Kidney epithelial cell (primary cell): ENCODE data around the gene LTBR. TPM values are rescaled to one million over a fixed set of nuclear protein-coding genes. Genes with fewer than 3 reads are reported as not detected.

ENCODE experiments used
- DNase-seq: peaks from one replicate; pipeline ENCODE4 v3.0.0-alpha.2; 2010; ENCODE audit warnings: low read depth
- H3K27me3 ChIP-seq: 2 replicates; pipeline ENCODE4 v1.6.0; 2011; ENCODE audit warnings: low read length; ENCODE audit not compliant: control insufficient read depth, insufficient read depth
- H3K36me3 ChIP-seq: 2 replicates; pipeline ENCODE4 v1.5.1; 2011; ENCODE audit warnings: low read length; ENCODE audit not compliant: control insufficient read depth, insufficient read depth
- H3K4me3 ChIP-seq: 2 replicates; pipeline ENCODE4 v1.5.1; 2011; ENCODE audit warnings: low read depth, mild to moderate bottlenecking, control low read depth, low read length
- total RNA-seq: library from RNA; depleted of rRNA; stranded (reverse); fragments of >200 nt; gene quantifications from 2 replicates; pipeline ENCODE4 v1.2.3, GENCODE V29; 2015
- TF ChIP-seq, protein P1 (sequence below): IDR thresholded peaks from 2 replicates; pipeline ENCODE4 v1.5.1; 2011; ENCODE audit warnings: mild to moderate bottlenecking, moderate library complexity, low read length, control low read depth, inconsistent platforms; ENCODE audit not compliant: insufficient read depth, poor library complexity, severe bottlenecking

LTBR gene
- total RNA-seq, 1 donor from 2014 or later = 134 TPM

DNA sequence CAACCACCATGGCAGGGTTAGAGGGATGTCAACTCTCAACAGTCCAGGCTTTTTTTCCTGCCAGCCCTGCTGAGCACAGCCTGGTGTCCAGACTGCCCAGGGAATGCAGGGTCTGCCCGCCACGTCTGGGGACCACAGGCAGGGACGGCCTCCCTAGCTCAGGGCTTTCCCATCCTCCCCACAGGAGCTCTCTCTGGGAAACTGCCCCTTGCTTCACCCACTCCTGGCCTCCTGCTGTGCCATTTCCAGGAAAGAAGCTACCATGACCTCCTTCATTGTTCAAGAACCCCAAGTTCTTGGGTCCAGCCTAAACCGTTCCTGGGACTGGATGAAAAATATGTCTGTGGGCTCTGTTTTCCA is 13.4 kb upstream of the LTBR start:
- Histone ChIP-seq H3K36me3 (no peaks in the 10 kb centered on the region), H3K27me3 (no peaks in the 10 kb centered on the region), H3K4me3 (no peak overlapping the region)
- TF ChIP-seq, protein P1, sequence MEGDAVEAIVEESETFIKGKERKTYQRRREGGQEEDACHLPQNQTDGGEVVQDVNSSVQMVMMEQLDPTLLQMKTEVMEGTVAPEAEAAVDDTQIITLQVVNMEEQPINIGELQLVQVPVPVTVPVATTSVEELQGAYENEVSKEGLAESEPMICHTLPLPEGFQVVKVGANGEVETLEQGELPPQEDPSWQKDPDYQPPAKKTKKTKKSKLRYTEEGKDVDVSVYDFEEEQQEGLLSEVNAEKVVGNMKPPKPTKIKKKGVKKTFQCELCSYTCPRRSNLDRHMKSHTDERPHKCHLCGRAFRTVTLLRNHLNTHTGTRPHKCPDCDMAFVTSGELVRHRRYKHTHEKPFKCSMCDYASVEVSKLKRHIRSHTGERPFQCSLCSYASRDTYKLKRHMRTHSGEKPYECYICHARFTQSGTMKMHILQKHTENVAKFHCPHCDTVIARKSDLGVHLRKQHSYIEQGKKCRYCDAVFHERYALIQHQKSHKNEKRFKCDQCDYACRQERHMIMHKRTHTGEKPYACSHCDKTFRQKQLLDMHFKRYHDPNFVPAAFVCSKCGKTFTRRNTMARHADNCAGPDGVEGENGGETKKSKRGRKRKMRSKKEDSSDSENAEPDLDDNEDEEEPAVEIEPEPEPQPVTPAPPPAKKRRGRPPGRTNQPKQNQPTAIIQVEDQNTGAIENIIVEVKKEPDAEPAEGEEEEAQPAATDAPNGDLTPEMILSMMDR = no peak
- no peak for DNase-seq

DNA sequence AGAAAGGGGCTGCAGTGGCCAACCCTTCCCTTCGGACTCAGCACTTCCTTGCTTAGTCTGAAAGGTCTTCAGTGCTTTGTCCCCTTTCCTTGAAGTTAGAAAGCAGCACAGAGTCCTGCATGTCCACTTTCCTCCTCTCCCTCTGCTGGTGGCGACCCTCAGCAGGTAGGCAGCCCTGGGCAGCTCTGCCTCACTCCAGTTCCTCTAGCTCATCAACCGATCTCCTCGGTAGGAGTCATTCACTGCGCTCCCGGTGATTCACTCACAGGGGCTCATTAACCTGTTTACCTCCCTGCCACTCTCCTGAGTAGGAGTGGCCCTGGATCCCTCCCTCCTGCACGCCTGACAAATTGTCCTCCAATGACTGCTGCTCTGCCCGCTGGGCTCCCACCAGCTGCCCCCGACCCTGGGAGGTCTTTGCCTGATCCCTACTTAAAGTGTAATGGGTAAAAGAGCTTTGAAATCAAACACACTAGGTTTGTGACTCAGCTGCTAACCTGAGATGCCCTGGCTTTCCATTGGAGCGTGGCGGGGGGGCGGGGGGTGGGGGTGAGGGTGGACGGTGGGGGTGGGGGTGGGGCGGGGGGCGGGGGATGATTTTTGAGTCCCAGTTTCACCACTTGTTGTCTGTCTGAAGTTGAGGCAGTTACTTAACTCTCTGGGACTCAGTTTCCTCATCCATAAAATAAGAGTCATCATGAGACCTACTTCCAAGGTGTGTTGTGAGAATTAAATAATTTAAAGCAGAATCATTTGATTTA is 12.8 kb upstream of the LTBR start:
- Histone ChIP-seq H3K4me3 (no peak overlapping the region), H3K36me3 (no peaks in the 10 kb centered on the region), H3K27me3 (no peaks in the 10 kb centered on the region)
- DNase-seq = peak; percentile 98
- TF ChIP-seq, protein P1 = peak; percentile 59

DNA sequence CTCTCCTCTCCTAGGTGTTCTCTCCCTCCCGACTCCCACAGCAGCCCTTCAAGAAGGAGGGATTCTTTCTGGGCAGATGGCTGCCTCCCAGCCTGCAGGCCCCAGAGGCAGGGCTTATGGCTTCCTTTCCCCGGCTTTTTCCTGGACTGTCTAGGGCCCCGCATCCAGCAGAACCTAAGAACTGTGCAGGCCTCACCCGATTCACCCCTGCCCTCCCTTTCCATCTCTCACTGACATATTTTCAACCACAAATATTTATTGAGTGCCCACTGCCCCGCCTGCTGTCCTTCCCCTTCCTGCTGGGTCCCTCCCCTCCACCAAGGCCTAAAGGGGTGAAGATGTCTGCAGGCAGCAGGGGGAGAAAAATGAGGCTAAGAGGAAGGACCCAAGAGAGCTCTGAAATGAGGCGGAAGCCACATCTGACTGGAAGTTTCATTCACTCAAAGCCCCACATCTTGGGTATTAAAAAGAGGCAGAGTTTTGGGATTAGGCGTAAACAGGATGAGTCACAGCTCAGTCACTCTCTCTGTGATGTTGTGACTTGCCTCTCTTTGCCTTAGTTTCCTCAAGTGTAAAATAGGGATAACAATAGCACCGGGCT is 11.5 kb upstream of the LTBR start:
- H3K27me3 ChIP-seq = no peaks in the 10 kb centered on the region
- TF ChIP-seq, protein P1 = no peak
- DNase-seq = peak; percentile 52
- H3K36me3 ChIP-seq = no peaks in the 10 kb centered on the region
- peak overlapping the region; percentile 45 for H3K4me3 ChIP-seq

DNA sequence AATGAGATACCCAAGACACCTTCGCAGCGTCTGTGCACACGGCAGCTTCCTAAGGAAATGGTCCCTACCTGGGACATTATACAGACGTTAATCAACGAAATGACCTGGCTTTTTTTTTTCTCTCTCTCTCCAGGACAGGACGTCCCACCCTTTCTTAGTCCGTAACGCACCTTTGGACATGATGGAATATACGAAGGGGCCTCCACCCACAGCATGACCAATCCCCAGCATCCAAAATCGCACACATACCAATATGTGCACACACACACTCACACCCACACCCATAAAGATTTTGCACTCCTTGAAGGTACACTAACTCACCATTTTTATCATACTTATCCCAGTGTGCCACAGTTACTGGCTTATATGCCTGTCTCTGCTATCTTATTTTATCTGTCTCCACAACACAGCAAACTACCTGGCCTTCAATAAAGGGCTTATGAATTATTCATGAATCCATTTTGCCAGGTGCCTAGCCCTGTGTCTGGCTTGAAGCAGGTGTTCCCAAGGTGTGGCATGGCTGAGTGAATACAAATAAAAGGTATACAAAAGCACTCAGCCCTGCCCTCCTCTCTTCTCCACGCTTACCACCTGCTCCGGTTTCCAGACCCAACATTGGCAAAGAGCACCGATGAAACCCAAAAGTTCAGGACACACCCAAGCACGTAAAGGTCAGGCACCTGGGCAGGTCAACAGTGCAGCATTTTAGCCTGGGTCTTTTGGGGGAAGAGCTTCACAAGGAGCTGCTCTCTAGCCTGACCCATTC is 10.8 kb upstream of the LTBR start:
- TF ChIP-seq, protein P1 = no peak
- Histone ChIP-seq H3K27me3 (no peaks in the 10 kb centered on the region), H3K4me3 (peak overlapping the region; percentile 45), H3K36me3 (no peaks in the 10 kb centered on the region)
- DNase-seq = no peak

DNA sequence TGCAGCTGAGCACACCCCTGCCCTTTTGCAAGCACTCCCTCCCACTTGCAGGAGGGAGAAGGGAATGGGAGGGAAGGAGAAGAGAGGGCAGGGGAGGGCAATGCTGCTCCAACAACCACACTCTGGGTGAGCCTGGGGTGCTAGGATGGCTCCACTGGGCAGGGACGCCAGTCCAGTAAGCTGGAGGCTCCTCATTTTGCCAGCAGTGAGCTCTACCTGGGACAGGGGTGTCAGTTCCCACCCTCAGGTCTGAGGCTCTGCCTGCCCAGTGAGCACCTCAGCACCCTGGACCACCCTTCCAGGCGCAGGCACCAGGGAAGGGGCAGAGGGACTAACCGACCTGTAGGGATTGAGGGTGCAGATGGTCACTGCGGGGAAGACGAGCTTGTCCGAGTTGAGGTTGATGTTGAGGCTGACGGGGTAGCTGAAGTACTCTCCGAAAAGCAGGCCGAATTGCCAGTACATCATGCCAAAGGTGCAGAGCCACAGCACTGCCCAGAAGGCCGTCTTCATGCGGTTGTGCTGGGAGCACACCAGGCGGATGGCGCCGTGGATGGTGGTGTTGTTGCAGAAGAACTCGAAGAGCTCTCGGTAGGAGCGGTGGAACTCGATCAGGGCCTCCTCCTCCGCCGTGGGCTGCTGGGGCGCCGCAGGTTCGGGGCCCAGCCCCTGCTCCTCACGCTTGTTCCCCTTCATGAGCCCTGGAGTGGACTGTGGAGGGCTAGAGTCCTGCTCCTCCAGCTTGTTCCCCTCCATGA is 9.8 kb upstream of the LTBR start:
- Histone ChIP-seq H3K36me3 (no peaks in the 10 kb centered on the region), H3K4me3 (peak overlapping the region; percentile 45), H3K27me3 (no peaks in the 10 kb centered on the region)
- TF ChIP-seq, protein P1 = no peak
- no peak for DNase-seq
